Tibial nerve (tissue), 4 donors: Measurements from ENCODE around the gene ERC2.

Experiments used
- CTCF ChIP-seq, 5 experiments: fragments of 200-600 bp in 3 of 5; fragments of 450-650 bp in 2 of 5; sonication (generic) in 3 of 5; IDR thresholded peaks; one replicate each; pipeline ENCODE4 v1.5.1; 2016 to 2019; ENCODE audit warnings: antibody characterized with exemption in 5 of 5, mild to moderate bottlenecking in 3 of 5, moderate library complexity in 2 of 5
- EP300 ChIP-seq, 2 donors: sonication (generic); formaldehyde crosslinking; IDR thresholded peaks; one replicate each; pipeline ENCODE4 v1.6.1; 2017; ENCODE audit warnings: antibody characterized with exemption in 2 of 2, mild to moderate bottlenecking in 1 of 2
- POLR2A ChIP-seq, 2 donors: fragments of 450-650 bp; IDR thresholded peaks; one replicate each; pipeline ENCODE4 v1.6.1; 2017; ENCODE audit warnings: antibody characterized with exemption in 2 of 2, mild to moderate bottlenecking in 2 of 2, moderate library complexity in 2 of 2

GRCh38 chr3:56424885-56425284 lies 43.4 kb downstream of the ERC2 start:
- no peak for TF ChIP-seq EP300 (IDR thresholded peaks at IDR 0.05)
- no peak for TF ChIP-seq CTCF (IDR thresholded peaks at IDR 0.05)
- no peak for TF ChIP-seq POLR2A (IDR thresholded peaks at IDR 0.05)
